Nucleus accumbens (tissue), 56 donors: ENCODE data around the gene PRSS23.
"Not testable (repeated sequence)": the region's sequence is repeated elsewhere in the genome, so short reads cannot be mapped to it uniquely, and the experiment has no call there.

Source experiments
- DNase-seq, 56 donors: peaks; one replicate each; lab custom pipeline; 2025; lab: John Stamatoyannopoulos, UW

PRSS23 gene, protein sequence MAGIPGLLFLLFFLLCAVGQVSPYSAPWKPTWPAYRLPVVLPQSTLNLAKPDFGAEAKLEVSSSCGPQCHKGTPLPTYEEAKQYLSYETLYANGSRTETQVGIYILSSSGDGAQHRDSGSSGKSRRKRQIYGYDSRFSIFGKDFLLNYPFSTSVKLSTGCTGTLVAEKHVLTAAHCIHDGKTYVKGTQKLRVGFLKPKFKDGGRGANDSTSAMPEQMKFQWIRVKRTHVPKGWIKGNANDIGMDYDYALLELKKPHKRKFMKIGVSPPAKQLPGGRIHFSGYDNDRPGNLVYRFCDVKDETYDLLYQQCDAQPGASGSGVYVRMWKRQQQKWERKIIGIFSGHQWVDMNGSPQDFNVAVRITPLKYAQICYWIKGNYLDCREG

GRCh38 chr11:86800076-86800959 is at the start of gene PRSS23:
PRSS23 (plus strand) TSS chr11:86800542; CDS start chr11:86807644, 7,102 bp downstream.
- DNase-seq: peak in 21 of 56 donors; percentile 9 to 47 (median 21)

- no peak for DNase-seq
Observed at GRCh38 chr11:86753459-86753858, 46.9 kb upstream of the PRSS23 start.

- DNase-seq: no peak
Observed at GRCh38 chr11:86755146-86755545, 45.2 kb upstream of the PRSS23 start.

DNA sequence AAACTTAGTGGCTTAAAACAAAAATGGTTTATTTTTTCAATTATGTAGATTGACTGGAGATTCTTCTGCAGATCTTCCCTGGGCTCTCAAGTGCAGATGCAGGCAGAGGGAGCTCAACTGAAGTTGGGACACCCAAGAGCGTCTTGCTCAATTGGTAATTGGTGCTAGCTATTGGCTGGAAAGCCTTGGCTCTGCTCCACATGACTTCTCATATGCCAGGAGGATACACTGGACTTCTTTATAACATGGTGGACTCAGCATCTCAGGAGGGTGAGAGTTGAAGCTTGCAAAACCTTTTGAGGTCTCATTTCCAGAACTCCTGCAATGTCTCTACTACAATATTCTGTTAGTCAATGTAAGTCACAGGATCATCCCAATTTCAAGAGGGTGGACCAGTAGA is 42.2 kb upstream of the PRSS23 start:
- DNase-seq: no peak

DNA sequence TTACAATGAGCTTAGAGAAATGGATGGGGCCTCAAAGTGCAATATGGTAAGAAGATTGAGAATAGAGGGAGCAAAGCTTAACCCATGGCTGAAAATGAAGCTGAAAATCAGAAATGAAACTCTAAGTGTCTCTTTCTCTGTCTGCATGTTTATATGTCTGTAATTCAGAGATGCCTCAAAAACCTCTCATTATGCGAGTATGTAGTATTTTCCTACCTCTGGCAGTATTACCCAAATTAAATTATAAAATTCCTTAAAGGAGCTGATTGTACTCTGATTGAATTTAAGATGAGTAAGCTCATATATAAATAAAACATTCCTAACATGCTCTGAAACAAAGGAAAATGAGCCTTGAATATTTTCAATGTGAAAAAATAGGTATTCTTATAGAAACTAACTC is 39.8 kb upstream of the PRSS23 start:
- DNase-seq: no peak

DNA sequence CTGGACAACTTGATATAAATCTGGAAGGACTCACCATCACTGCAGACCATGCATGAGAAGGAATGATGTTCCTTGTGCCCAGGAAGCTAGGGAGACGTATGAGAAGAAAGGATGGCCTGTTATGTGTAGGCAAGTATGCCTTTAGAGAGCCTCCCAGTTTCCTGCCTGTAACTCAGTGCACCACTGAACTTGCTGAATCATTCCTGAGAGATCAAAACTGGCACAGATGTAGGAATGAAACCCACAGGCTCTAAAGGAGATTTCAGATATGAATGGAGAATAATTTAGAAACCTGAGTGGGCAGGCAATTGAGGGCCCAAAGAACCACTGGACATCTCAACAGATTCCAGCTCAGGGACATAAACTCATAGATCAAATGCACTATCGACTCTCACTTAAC is 38.4 kb upstream of the PRSS23 start:
- DNase-seq: no peak

- DNase-seq: no peak
Observed at GRCh38 chr11:86765203-86765602, 35.1 kb upstream of the PRSS23 start.

DNA sequence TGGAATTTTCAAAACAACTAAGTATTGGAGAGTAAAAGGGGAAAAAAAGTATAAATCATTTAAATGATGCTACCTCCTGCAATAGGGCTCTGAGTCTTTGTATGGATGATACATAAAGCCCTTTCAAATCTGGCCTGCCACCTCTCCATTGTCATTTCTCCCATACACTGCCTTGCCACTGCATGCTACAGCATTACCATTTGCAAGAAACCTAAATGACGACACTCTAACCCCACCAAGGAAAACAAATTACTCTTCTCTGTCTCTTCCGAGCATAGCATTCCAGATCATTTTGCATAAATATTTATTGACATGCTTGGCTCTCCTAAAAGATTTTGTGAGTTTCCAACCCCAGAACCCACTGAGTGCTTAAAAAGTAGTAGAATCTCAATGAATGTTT is 34.5 kb upstream of the PRSS23 start:
- DNase-seq: no peak

- no peak for DNase-seq
Observed at GRCh38 chr11:86769219-86769618, 31.1 kb upstream of the PRSS23 start.

- not testable (repeated sequence) for DNase-seq
Observed at GRCh38 chr11:86770473-86771027, 29.8 kb upstream of the PRSS23 start.

DNA sequence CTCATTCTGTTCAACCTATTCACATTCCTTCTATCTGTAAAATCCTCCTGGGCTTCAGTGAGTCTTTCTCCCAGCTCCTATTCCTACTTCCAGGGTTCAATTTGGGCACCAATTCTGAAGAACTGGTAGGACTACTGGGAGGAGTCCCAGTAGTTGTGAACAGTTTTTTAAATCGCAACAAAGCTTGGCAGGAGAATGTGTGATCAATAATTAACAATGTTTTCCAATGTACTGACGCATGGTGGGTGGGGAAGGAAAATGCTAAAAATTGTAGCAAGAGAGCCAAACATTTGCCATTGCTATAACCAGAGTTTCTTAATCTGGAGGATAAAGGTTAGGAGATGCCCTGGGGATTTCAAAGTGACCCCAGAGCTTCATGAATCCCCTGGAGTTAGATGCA is 27.3 kb upstream of the PRSS23 start:
- DNase-seq: no peak

DNA sequence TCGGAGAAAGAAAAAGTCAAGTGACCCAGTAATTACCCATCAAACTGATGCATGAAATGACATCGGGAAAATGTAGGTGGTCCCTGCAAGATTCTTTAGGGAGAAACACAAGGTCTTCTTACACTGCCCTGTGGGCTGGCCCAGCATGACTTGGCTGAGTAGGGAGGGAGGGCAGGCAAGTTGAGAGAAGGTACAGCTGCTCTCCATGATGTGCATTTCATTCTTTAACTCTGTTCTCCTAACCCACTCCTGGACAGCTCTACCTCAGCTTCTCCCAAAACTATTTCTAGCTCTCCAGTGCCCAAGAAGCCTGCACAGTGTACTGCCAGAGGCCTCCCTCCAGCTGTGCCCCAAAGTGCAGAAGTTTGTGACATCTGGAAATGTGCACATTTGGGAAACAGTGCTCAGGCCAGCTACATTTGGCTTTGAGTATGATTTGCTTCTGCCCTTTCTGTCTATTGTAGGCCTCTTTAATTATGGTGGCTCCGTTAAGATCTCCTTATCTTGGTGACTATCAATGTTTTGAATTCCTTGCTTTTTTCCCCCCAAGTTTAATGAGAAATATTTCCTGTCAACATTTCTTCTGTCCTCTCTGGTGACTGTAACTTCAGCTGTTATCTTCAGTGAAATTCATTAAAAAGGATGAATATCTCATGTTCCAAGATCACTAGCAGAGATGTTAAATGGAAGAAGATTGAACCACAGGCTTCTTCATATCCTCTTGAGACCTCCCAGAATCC is 26.7 kb upstream of the PRSS23 start:
- no peak for DNase-seq

DNA sequence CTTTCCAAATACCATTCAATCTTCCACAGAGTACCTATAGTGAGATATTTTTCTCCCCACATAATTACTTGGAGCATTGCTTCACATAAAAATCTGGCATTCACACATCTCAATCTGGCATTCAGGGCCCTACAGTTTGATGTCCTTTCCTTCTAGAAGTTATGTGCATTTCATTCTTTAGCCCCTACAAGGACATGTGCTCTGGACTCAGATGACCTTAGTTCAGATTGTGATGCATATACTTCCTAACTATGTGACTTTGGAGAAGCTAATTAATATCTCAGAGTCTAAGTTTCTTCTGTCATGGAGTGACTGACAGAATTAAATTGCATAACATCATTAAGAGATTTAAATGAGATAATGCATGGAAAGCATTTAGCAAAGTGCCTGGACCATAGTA is 25.9 kb upstream of the PRSS23 start:
- no peak for DNase-seq

- no peak for DNase-seq
Observed at GRCh38 chr11:86775361-86775760, 25.0 kb upstream of the PRSS23 start.

GRCh38 chr11:86781546-86781945 is 18.8 kb upstream of the PRSS23 start:
- no peak for DNase-seq

- no peak for DNase-seq
Observed at GRCh38 chr11:86782742-86783141, 17.6 kb upstream of the PRSS23 start.

DNA sequence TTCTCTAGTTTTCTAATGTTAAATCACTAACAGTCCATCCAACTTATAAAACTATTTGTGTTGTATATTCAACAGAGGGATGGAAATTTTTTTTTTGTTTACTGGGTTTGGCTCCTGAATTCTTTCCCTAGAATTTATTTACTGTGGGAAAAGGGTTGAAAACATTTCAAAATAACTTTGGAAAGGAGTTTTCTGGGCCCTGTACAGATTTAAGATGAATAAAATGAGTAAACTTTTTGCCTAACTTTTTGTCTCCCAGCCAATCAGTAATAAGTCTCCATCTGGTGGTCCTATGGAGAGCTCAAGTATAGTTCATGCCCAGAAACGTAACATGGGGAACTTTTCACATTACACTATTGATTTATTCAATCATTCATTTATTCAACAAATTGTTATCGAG is 16.7 kb upstream of the PRSS23 start:
- no peak for DNase-seq

- DNase-seq: no peak
Observed at GRCh38 chr11:86784241-86784681, 16.1 kb upstream of the PRSS23 start.

DNA sequence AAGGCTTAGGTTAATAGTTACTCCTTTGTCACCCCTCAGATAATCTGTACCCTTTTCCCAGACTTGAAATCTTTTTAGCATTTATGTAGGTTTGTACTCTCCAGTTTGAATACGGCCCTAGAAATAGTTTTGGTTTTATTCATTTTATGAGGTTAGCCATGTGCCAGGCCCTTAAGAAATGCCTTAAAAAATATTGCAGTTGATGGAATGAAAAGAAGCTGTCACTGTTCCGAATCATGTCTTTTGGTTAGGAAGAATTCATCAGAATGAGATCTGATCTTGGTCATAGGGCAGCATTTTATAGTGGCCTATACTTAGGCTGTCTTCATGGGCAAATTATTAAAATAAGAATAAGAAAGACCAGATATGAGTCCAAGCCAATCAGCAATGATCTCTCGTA is 14.8 kb upstream of the PRSS23 start:
- no peak for DNase-seq

GRCh38 chr11:86787018-86787536 is 13.3 kb upstream of the PRSS23 start:
- no peak for DNase-seq
